Measurements from ENCODE around the gene TAS1R1. TPM values are rescaled to one million over a fixed set of nuclear protein-coding genes. Genes with fewer than 3 reads are reported as not detected.
A peak's percentile ranks its signal among the peaks of the same experiment; 100 is the strongest.

The TAS1R1 gene
- total RNA-seq, 2 donors from 2014 or later, result not detected

DNA sequence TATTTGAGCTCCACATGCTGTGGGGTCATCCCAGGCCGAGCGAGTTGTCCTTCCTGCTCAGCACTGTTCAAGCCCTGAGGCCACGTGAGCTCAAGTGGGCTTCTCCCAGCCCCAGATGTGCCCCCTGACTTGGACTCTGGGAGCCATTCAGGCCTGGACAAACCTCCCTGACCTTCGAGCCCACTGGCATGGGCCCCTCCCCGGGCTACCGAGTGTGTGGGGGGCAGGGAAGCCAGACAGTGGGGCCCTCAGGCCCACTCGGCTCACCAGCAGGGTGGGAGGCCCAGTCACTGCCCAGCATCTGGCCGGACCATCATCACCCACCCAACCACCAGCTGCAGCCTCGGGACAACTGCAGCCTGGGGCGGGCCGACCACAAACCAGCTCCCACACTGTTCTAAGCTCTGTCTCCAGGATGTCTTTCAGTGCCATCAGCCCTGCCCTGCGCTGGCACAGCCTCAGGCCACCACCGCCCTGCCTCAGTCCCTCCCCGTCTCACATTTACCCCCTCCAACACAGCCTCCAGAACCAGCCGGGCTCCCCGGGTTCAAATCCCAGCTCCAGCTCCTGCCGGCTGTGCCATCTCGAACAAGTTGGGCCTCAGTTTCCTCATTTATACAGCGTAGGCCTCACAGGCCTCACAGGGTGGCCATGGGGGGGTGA is 42.7 kb upstream of the TAS1R1 start:
- no peaks in the 10 kb centered on the region for H3K9me3 Mint-ChIP-seq
- no peaks in the 10 kb centered on the region for H3K4me1 Mint-ChIP-seq (ENCODE audit: low read depth)
- no peak overlapping the region for H3K27ac Mint-ChIP-seq
- ATAC-seq (replicated peaks in 1 of 2) (no peak), DNase-seq (no peak)
- H3K4me3 Mint-ChIP-seq, result no peak overlapping the region
- H3K27me3 Mint-ChIP-seq (ENCODE audit: low read depth), result no peaks in the 10 kb centered on the region
- no peaks in the 10 kb centered on the region for H3K36me3 Mint-ChIP-seq (ENCODE audit: insufficient read depth in 2 of 2)

- no peaks in the 10 kb centered on the region for H3K4me1 Mint-ChIP-seq (ENCODE audit: low read depth)
- H3K27me3 Mint-ChIP-seq (ENCODE audit: low read depth), result no peaks in the 10 kb centered on the region
- no peaks in the 10 kb centered on the region for H3K36me3 Mint-ChIP-seq (ENCODE audit: insufficient read depth in 2 of 2)
- DNase-seq (no peak), ATAC-seq (replicated peaks in 1 of 2) (no peak)
- H3K9me3 Mint-ChIP-seq, result no peaks in the 10 kb centered on the region
- H3K4me3 Mint-ChIP-seq, result no peak overlapping the region
- H3K27ac Mint-ChIP-seq, result no peak overlapping the region
Measured at GRCh38 chr1:6512908-6513280, 42.2 kb upstream of the TAS1R1 start.

DNA sequence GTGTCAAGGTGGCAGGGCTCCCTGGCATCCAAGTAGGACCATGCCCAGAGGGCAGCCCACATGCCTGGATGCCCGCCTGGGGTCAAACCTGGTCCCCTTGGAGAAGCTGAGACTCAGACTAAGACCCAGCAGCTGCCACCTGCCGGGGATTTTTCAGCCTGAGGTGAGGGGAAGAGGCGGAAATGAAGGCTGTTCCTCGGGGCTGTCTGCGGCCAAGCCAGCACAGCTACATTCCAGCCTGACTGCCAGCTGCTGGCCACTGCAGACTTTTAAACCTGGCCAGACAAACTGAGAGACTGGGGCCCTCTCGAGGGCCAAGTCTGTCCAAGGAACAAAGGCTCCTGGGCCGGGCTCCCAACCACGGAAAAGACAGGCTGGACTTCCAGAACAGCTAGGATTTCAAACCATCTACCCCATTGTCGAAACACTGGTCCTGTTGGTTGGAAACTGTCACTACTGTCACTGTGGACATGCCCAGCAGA is 41.7 kb upstream of the TAS1R1 start:
- no peak overlapping the region for H3K27ac Mint-ChIP-seq
- DNase-seq (no peak), ATAC-seq (replicated peaks in 1 of 2) (no peak)
- H3K36me3 Mint-ChIP-seq (ENCODE audit: insufficient read depth in 2 of 2), result no peaks in the 10 kb centered on the region
- no peak overlapping the region for H3K4me3 Mint-ChIP-seq
- no peaks in the 10 kb centered on the region for H3K4me1 Mint-ChIP-seq (ENCODE audit: low read depth)
- H3K9me3 Mint-ChIP-seq, result no peaks in the 10 kb centered on the region
- H3K27me3 Mint-ChIP-seq (ENCODE audit: low read depth), result no peaks in the 10 kb centered on the region

DNA sequence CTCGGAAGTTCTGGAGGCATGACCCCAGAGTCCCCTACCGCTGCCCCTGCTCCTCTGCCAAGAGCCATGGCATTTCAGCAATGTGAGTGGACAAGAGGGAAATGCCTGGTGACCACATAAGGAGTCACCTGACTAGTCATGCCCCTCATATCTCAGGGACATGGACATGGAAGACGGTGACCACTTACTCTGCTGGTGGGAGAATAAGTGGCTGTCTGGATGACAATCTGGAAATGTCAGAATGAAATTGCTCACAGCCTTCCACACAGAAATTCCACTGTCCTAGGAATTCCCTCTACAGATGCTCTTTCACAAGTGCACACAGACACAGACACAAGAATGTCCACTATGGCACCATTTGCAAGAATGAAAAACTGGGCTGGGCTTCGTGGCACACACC is 39.3 kb upstream of the TAS1R1 start:
- Mint-ChIP-seq H3K27me3 (ENCODE audit: low read depth) (no peaks in the 10 kb centered on the region), H3K27ac (no peak overlapping the region), H3K9me3 (no peaks in the 10 kb centered on the region), H3K36me3 (ENCODE audit: insufficient read depth in 2 of 2) (no peaks in the 10 kb centered on the region), H3K4me3 (no peak overlapping the region), H3K4me1 (ENCODE audit: low read depth) (no peaks in the 10 kb centered on the region)
- no peak for DNase-seq
- ATAC-seq (replicated peaks in 1 of 2), result no peak

DNA sequence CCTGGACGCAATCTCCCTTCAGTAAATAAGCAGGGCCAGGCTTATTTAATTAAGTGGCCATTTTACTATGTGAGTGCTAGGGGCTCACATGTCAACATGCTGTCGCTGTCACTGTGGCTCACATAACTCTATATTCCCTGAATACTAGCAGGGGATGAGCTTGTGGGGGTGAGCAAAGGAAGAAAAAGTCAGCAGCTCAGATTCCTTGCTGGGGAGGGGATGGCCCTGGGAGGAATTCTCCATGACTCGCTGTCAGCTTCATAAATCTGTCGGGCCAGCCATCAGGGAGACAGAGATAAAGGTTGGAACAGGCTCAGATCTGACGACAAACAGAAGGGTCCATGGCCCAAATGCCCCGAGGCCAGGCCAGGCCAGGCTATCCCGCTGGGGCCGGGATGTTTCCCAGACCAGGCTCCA is 37.7 kb upstream of the TAS1R1 start:
- Mint-ChIP-seq H3K4me1 (ENCODE audit: low read depth) (no peaks in the 10 kb centered on the region), H3K36me3 (ENCODE audit: insufficient read depth in 2 of 2) (no peaks in the 10 kb centered on the region), H3K27ac (no peak overlapping the region), H3K4me3 (no peak overlapping the region), H3K27me3 (ENCODE audit: low read depth) (no peaks in the 10 kb centered on the region), H3K9me3 (no peaks in the 10 kb centered on the region)
- no peak for DNase-seq
- no peak for ATAC-seq (replicated peaks in 1 of 2)

GRCh38 chr1:6519491-6519934 is 35.6 kb upstream of the TAS1R1 start:
- Mint-ChIP-seq H3K4me1 (ENCODE audit: low read depth) (no peaks in the 10 kb centered on the region), H3K36me3 (ENCODE audit: insufficient read depth in 2 of 2) (no peaks in the 10 kb centered on the region)

GRCh38 chr1:6519935-6520671 is 35.0 kb upstream of the TAS1R1 start:
- H3K4me3 Mint-ChIP-seq, result no peak overlapping the region
- H3K27ac Mint-ChIP-seq, result no peak overlapping the region
- H3K36me3 Mint-ChIP-seq (ENCODE audit: insufficient read depth in 2 of 2), result no peaks in the 10 kb centered on the region
- no peaks in the 10 kb centered on the region for H3K4me1 Mint-ChIP-seq (ENCODE audit: low read depth)
- H3K9me3 Mint-ChIP-seq, result no peaks in the 10 kb centered on the region
- DNase-seq, result no peak
- H3K27me3 Mint-ChIP-seq (ENCODE audit: low read depth), result no peaks in the 10 kb centered on the region
- ATAC-seq (replicated peaks in 1 of 2), result no peak

More at GRCh38 chr1:6519491-6519934, 35.6 kb upstream of the TAS1R1 start:
- no peak for ATAC-seq (replicated peaks in 1 of 2)
- Mint-ChIP-seq H3K4me3 (no peak overlapping the region), H3K27me3 (ENCODE audit: low read depth) (no peaks in the 10 kb centered on the region), H3K27ac (no peak overlapping the region), H3K9me3 (no peaks in the 10 kb centered on the region)
- DNase-seq, result no peak

DNA sequence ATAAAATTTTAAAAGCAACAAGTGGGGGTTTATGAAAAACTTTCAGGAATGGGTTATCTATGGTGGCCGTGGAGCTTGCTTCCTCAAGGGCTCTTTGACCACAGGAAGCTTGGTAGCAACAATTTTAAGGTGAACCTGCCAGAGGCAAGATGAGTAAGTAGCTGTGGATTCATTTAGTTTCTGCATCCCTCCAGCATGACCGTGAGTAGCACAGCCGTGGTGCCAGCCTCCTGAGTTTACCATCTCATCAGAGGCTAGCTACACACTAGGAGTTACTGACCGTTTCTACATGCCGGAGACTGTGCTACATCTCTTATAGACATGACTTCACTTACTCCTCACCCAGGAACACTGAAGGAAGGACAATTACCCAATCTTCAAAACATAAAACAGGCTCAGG is 33.6 kb upstream of the TAS1R1 start:
- Mint-ChIP-seq H3K36me3 (ENCODE audit: insufficient read depth in 2 of 2) (peaks cover 0 to 2% of the 10 kb centered on the region in 2 donors), H3K4me3 (no peak overlapping the region), H3K4me1 (ENCODE audit: low read depth) (no peaks in the 10 kb centered on the region), H3K27me3 (ENCODE audit: low read depth) (no peaks in the 10 kb centered on the region), H3K9me3 (no peaks in the 10 kb centered on the region), H3K27ac (no peak overlapping the region)
- ATAC-seq (replicated peaks in 1 of 2) (no peak), DNase-seq (no peak)

- H3K27me3 Mint-ChIP-seq (ENCODE audit: low read depth), result no peaks in the 10 kb centered on the region
- peak in 1 of 2 donors; percentile 41 for ATAC-seq (replicated peaks in 1 of 2)
- H3K27ac Mint-ChIP-seq, result no peak overlapping the region
- no peak overlapping the region for H3K4me3 Mint-ChIP-seq
- H3K36me3 Mint-ChIP-seq (ENCODE audit: insufficient read depth in 2 of 2), result peaks cover 5 to 13% of the 10 kb centered on the region in 2 donors
- no peaks in the 10 kb centered on the region for H3K4me1 Mint-ChIP-seq (ENCODE audit: low read depth)
- H3K9me3 Mint-ChIP-seq, result no peaks in the 10 kb centered on the region
- peak in 1 of 2 donors; percentile 10 for DNase-seq
Measured at GRCh38 chr1:6523566-6523965, 31.5 kb upstream of the TAS1R1 start.

DNA sequence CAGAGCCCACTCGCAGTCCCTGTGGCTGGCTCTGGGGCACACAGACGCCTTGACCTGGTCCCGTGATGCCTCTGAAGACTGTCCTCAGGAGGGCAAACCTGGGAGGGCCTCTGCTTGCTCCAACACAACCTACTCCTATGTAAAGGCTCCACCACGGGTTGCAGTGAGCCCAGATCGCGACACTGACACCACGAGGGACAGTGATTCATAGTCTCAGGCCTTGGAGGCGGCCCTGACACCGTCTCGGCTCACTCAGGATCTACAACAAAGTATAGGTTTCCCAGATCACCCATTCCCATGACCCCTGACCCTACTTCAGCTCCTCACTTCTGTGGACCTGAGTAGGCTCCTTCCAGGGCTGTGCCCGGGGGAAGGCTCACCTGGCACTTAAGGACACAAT is 28.8 kb upstream of the TAS1R1 start:
- ATAC-seq (replicated peaks in 1 of 2), result no peak
- no peak overlapping the region for H3K27ac Mint-ChIP-seq
- no peaks in the 10 kb centered on the region for H3K27me3 Mint-ChIP-seq (ENCODE audit: low read depth)
- no peak overlapping the region for H3K4me3 Mint-ChIP-seq
- peaks cover 5 to 19% of the 10 kb centered on the region in 2 donors for H3K36me3 Mint-ChIP-seq (ENCODE audit: insufficient read depth in 2 of 2)
- DNase-seq, result no peak
- H3K4me1 Mint-ChIP-seq (ENCODE audit: low read depth), result no peaks in the 10 kb centered on the region
- H3K9me3 Mint-ChIP-seq, result no peaks in the 10 kb centered on the region

DNA sequence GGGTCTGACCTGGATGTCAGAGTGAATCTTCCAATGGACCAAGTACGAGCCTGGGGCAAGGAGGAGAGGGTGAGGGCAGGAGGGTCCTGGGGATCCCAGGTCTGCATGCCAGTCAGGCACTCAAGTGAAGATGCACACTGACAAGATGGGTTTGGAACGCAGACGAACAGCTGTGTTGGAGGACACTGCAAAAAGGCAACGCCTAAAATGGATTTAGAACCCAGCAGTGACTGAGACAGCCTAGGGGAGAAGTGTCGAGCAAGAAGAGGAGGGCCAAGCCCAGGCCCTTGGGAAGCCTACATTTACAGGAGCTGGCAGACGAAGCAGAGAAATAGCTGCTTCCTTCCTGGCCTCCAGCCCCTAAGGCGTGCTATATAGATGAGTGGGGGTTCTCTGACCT is 26.6 kb upstream of the TAS1R1 start:
- DNase-seq (no peak), ATAC-seq (replicated peaks in 1 of 2) (no peak)
- H3K27me3 Mint-ChIP-seq (ENCODE audit: low read depth), result no peaks in the 10 kb centered on the region
- H3K36me3 Mint-ChIP-seq (ENCODE audit: insufficient read depth in 2 of 2), result peaks cover 6 to 28% of the 10 kb centered on the region in 2 donors
- H3K4me3 Mint-ChIP-seq, result no peak overlapping the region
- H3K27ac Mint-ChIP-seq, result no peak overlapping the region
- H3K4me1 Mint-ChIP-seq (ENCODE audit: low read depth), result no peaks in the 10 kb centered on the region
- H3K9me3 Mint-ChIP-seq, result no peaks in the 10 kb centered on the region

DNA sequence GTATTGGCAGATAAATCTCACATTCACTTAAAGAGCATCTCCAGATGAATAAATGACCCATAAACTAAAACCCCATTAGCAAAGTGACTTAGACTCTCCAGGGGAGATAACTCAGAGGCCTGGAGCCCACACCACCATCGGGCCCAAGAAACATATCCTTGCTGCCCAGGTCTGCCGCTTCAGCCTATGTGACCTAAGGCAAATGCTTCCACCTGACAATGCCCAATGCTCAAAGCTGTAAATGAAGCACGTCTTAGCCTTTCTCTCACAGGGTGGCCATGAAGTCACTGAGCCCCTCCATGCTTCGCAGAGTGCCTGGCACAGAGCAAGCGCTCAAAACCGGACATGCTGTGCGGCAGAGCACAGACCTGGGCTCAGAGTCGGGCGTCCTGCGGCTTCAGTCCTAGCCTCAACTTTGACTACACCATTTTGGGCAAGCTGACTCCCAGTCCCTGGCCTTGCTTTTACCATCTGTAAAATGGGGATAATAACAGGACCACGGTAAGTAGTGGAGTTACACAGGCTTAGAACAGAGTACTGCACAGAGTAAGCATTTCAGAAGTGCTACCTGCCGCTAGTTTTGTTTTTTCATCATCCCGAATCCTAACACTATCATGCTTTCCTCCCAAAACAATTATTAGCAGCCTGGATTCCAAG is 24.5 kb upstream of the TAS1R1 start:
- Mint-ChIP-seq H3K9me3 (no peaks in the 10 kb centered on the region), H3K4me3 (no peak overlapping the region), H3K27me3 (ENCODE audit: low read depth) (no peaks in the 10 kb centered on the region), H3K27ac (no peak overlapping the region), H3K36me3 (ENCODE audit: insufficient read depth in 2 of 2) (peaks cover 8 to 32% of the 10 kb centered on the region in 2 donors), H3K4me1 (ENCODE audit: low read depth) (no peaks in the 10 kb centered on the region)
- DNase-seq (no peak), ATAC-seq (replicated peaks in 1 of 2) (no peak)

GRCh38 chr1:6531996-6532395 is 23.1 kb upstream of the TAS1R1 start:
- Mint-ChIP-seq H3K36me3 (ENCODE audit: insufficient read depth in 2 of 2) (peaks cover 6 to 30% of the 10 kb centered on the region in 2 donors), H3K27ac (no peak overlapping the region), H3K4me1 (ENCODE audit: low read depth) (no peaks in the 10 kb centered on the region), H3K27me3 (ENCODE audit: low read depth) (no peaks in the 10 kb centered on the region), H3K4me3 (no peak overlapping the region), H3K9me3 (no peaks in the 10 kb centered on the region)
- no peak for ATAC-seq (replicated peaks in 1 of 2)
- no peak for DNase-seq

All from activated T-cell treated with anti-CD3 and anti-CD28 coated beads, Interleukin-2, amount 50 U/mL, for 72 hours (primary cell).